Endodermal cell (in vitro differentiated cells): Measurements from ENCODE around the gene ADGRL3. TPM values are rescaled to one million over a fixed set of nuclear protein-coding genes. Genes with fewer than 3 reads are reported as not detected.

Source experiments
- DNase-seq: peaks from one replicate; pipeline ENCODE4 v3.0.0-alpha.2; 2017
- H3K27ac ChIP-seq: 2 replicates; pipeline ENCODE4 v1.5.1; 2013; ENCODE audit warnings: mild to moderate bottlenecking, low read depth, low read length, moderate library complexity
- H3K27me3 ChIP-seq: 2 replicates; pipeline ENCODE4 v1.6.1; 2013; ENCODE audit warnings: mild to moderate bottlenecking, low read length, moderate library complexity; ENCODE audit not compliant: insufficient read depth, control insufficient read depth, poor library complexity, severe bottlenecking
- H3K36me3 ChIP-seq: 2 replicates; pipeline ENCODE4 v1.7.0; 2013; ENCODE audit warnings: mild to moderate bottlenecking, low read length, moderate library complexity; ENCODE audit not compliant: control insufficient read depth, insufficient read depth
- H3K4me1 ChIP-seq: one replicate; pipeline ENCODE4 v1.7.0; 2013; ENCODE audit warnings: low read length; ENCODE audit not compliant: control insufficient read depth, insufficient read depth
- H3K4me3 ChIP-seq: 2 replicates; pipeline ENCODE4 v1.5.1; 2013; ENCODE audit warnings: mild to moderate bottlenecking, low read length, moderate library complexity
- H3K9ac ChIP-seq: 2 replicates; pipeline ENCODE4 v1.6.1; 2013; ENCODE audit warnings: mild to moderate bottlenecking, low read length, moderate library complexity; ENCODE audit not compliant: poor library complexity, severe bottlenecking; ENCODE audit errors: extremely low read depth
- H3K9me3 ChIP-seq: 2 replicates; pipeline ENCODE4 v1.6.1; 2013; ENCODE audit warnings: mild to moderate bottlenecking, low read length, moderate library complexity; ENCODE audit not compliant: control insufficient read depth
- H3K27ac Mint-ChIP-seq: 2 replicates; pipeline ENCODE4 v1.8.0; 2020; ENCODE audit warnings: mixed read lengths
- H3K27me3 Mint-ChIP-seq: 2 replicates; pipeline ENCODE4 v1.8.0; 2021; ENCODE audit warnings: mild to moderate bottlenecking, mixed read lengths; ENCODE audit not compliant: insufficient read depth
- H3K36me3 Mint-ChIP-seq: 2 replicates; pipeline ENCODE4 v1.8.0; 2020; ENCODE audit warnings: low read depth, mixed read lengths
- H3K4me1 Mint-ChIP-seq: 2 replicates; pipeline ENCODE4 v1.8.0; 2020; ENCODE audit warnings: mixed read lengths
- H3K4me3 Mint-ChIP-seq: 2 replicates; pipeline ENCODE4 v1.8.0; 2020; ENCODE audit warnings: mild to moderate bottlenecking, moderate library complexity, mixed read lengths
- H3K9me3 Mint-ChIP-seq: 2 replicates; pipeline ENCODE4 v1.8.0; 2020; ENCODE audit warnings: mild to moderate bottlenecking, mixed read lengths
- CTCF ChIP-seq: fragments of 200-600 bp; sonication (generic); conservative IDR thresholded peaks from 2 replicates; pipeline ENCODE4 v1.5.0; 2021; ENCODE audit warnings: antibody characterized with exemption, mild to moderate bottlenecking
- WGBS, 2 experiments: methylation state at CpG; one replicate each; pipeline versions ENCODE4 v1.1.5 to v1.1.7; 2013; ENCODE audit warnings: missing lambda C conversion rate in 2 of 2, mixed read lengths in 1 of 2; ENCODE audit not compliant: insufficient coverage in 1 of 2, insufficient read length in 1 of 2; 5-methylcytosine and 5-hydroxymethylcytosine counted together
- total RNA-seq, 2 donors: library from RNA; stranded (reverse); fragmentation: NEBNext Ultra II Directional in 1 of 2; extraction: Animal tissue kit (Norgen Biotek cat#: 25700) in 1 of 2; gene quantifications; 2 replicates in 1 of 2; 3 replicates in 1 of 2; pipeline ENCODE4 v1.2.1, GENCODE V29; 2021

The ADGRL3 gene
- total RNA-seq, 2 donors from 2014 or later = 9.9 to 10.3 TPM

GRCh38 chr4:61443813-61444510 is 243.8 kb downstream of the ADGRL3 start:
- Histone ChIP-seq H3K9ac (no peak overlapping the region), H3K4me3 (no peak overlapping the region), H3K27me3 (no peaks in the 10 kb centered on the region), H3K27ac (no peak overlapping the region), H3K9me3 (no peaks in the 10 kb centered on the region), H3K4me1 (peaks cover 3% of the 10 kb centered on the region), H3K36me3 (no peaks in the 10 kb centered on the region)
- DNase-seq = no peak
- H3K36me3 Mint-ChIP-seq = no peaks in the 10 kb centered on the region
- H3K27ac Mint-ChIP-seq = no peak overlapping the region
- H3K9me3 Mint-ChIP-seq = no peaks in the 10 kb centered on the region
- peaks cover 3% of the 10 kb centered on the region for H3K4me1 Mint-ChIP-seq
- H3K4me3 Mint-ChIP-seq = no peak overlapping the region
- 88% methylated on average over 2 of the region's 2 CpGs; no CpG with 5 or more reads in 1 of the 2 experiments for WGBS, 2 experiments
- no peak for TF ChIP-seq CTCF
- H3K27me3 Mint-ChIP-seq = no peaks in the 10 kb centered on the region

DNA sequence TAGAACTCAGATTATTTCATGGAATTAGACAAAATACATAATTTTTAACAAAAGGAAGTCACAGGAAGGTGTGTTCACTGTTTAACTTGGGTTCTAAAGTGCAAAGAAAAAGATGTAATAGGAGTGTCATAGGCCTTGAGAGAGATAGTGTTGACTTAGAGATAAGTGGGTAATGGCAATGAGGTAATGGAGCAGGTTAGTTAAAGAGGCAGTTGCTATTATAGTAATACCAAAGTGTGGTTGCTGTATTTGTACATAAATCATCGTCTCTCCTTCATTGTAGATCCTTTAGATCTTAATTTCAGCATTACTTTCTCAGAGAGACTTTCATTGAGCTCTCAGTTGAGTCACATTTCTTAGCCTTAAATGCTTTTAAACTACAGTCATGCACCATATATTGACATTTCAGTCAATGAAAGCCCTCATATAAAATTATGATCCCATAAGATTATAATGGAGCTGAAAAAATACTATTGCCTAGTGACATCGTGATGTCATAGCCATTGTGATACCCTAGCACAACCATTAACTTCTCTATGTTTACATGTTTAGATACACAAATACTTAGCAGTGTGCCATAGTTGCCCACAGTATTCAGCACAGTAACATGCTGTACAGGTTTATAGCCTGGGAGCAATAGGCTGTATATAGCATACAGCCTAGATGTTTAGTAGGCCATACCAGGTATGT is 245.4 kb downstream of the ADGRL3 start:
- no peak overlapping the region for H3K27ac ChIP-seq
- Mint-ChIP-seq H3K36me3 (no peaks in the 10 kb centered on the region), H3K9me3 (no peaks in the 10 kb centered on the region), H3K4me1 (peaks cover 3% of the 10 kb centered on the region), H3K4me3 (no peak overlapping the region), H3K27me3 (no peaks in the 10 kb centered on the region), H3K27ac (no peak overlapping the region)
- H3K4me3 ChIP-seq = no peak overlapping the region
- no peaks in the 10 kb centered on the region for H3K36me3 ChIP-seq
- 88 to 94% methylated on average over 1 to 2 of the region's 2 CpGs for WGBS, 2 experiments
- no peaks in the 10 kb centered on the region for H3K9me3 ChIP-seq
- H3K27me3 ChIP-seq = no peaks in the 10 kb centered on the region
- peaks cover 3% of the 10 kb centered on the region for H3K4me1 ChIP-seq
- TF ChIP-seq CTCF = no peak
- DNase-seq = no peak
- no peak overlapping the region for H3K9ac ChIP-seq

DNA sequence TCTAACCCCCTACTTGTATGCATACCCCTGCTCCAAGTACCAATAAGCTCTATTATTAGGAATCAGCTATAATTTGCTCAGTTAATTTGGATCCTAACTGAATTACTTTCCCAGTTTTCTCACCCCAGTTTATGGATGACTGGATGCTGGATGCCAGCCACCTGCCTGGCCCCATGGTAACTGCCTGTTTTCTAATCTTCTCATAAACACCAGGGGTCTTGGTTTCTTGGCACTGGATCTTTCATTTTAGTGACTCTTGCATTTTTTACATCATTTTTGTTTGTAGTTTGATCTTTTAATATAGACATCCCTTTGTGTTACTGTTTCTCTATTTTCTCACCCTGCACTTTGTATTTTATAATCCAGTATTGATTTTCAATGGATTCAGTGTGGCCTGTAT is 246.8 kb downstream of the ADGRL3 start:
- no peaks in the 10 kb centered on the region for H3K9me3 ChIP-seq
- no peak overlapping the region for H3K27ac Mint-ChIP-seq
- DNase-seq = no peak
- H3K4me3 ChIP-seq = no peak overlapping the region
- no peaks in the 10 kb centered on the region for H3K9me3 Mint-ChIP-seq
- H3K4me3 Mint-ChIP-seq = no peak overlapping the region
- H3K4me1 ChIP-seq = peaks cover 3% of the 10 kb centered on the region
- H3K27me3 ChIP-seq = no peaks in the 10 kb centered on the region
- no peak overlapping the region for H3K27ac ChIP-seq
- peaks cover 3% of the 10 kb centered on the region for H3K4me1 Mint-ChIP-seq
- no peak for TF ChIP-seq CTCF
- H3K36me3 ChIP-seq = no peaks in the 10 kb centered on the region
- H3K36me3 Mint-ChIP-seq = no peaks in the 10 kb centered on the region
- H3K27me3 Mint-ChIP-seq = no peaks in the 10 kb centered on the region
- H3K9ac ChIP-seq = no peak overlapping the region
